ENCODE data around the gene MYO18B. TPM values are rescaled to one million over a fixed set of nuclear protein-coding genes. Genes with fewer than 3 reads are reported as not detected.

The MYO18B gene
- total RNA-seq, 1 donor from 2014 or later, result 12.0 TPM

DNA sequence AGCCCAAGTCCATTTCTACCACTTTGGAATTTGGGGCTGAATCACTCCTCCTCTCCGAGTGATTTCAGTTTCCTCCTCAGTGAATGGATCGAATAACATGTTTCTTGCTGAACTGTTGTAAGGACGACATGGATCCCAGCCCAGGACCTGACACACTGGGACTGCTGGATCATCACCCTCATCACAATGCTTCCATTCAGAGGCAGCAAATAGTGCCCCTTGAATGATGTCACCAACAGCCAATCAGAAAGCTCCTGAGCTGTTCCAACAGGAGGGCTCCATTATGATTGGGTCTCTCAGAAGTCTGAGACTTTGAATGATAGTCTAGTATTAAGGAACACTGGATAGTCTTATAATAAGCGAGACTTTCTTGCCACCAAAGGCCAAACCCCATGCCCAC is 158.9 kb downstream of the MYO18B start:
- H3K27ac ChIP-seq, result no peak overlapping the region
- H3K27me3 ChIP-seq, result no peaks in the 10 kb centered on the region
- H3K9me3 ChIP-seq, result no peaks in the 10 kb centered on the region
- H3K4me3 ChIP-seq, result no peak overlapping the region
- TF ChIP-seq, protein P1, sequence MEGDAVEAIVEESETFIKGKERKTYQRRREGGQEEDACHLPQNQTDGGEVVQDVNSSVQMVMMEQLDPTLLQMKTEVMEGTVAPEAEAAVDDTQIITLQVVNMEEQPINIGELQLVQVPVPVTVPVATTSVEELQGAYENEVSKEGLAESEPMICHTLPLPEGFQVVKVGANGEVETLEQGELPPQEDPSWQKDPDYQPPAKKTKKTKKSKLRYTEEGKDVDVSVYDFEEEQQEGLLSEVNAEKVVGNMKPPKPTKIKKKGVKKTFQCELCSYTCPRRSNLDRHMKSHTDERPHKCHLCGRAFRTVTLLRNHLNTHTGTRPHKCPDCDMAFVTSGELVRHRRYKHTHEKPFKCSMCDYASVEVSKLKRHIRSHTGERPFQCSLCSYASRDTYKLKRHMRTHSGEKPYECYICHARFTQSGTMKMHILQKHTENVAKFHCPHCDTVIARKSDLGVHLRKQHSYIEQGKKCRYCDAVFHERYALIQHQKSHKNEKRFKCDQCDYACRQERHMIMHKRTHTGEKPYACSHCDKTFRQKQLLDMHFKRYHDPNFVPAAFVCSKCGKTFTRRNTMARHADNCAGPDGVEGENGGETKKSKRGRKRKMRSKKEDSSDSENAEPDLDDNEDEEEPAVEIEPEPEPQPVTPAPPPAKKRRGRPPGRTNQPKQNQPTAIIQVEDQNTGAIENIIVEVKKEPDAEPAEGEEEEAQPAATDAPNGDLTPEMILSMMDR (IDR thresholded peaks at IDR 0.05), result no peak
- intact Hi-C loops (cut with DNase I), result no loop called here
- DNase-seq (ENCODE audit: low spot score in 2 of 2), result no peak
- H3K36me3 ChIP-seq, result peaks cover 0 to 47% of the 10 kb centered on the region in 2 donors
- H3K4me1 ChIP-seq, result no peaks in the 10 kb centered on the region

DNA sequence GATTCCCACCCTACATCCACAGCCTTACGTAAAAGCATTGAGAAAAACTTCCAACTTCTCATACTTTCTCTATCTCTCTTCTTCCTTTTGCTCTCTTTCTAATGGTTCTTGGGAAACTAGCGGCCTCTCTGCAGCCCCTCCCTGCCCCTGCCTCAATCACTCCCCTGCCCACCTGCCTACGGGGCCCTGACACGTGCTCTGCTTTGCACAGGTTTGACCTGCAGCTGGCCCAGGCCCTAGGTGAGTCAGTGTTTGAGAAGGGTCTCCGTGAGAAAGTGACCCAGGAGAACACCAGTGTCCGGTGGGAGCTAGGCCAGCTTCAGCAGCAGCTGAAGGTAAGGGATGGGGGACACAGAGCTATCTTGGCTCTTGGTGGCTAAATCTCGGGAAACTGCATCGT is 160.4 kb downstream of the MYO18B start:
- intact Hi-C loops (cut with DNase I), result no loop called here
- Histone ChIP-seq H3K9me3 (no peaks in the 10 kb centered on the region), H3K4me1 (no peaks in the 10 kb centered on the region), H3K27ac (no peak overlapping the region), H3K36me3 (peaks cover 0 to 43% of the 10 kb centered on the region in 2 donors), H3K4me3 (no peak overlapping the region), H3K27me3 (no peaks in the 10 kb centered on the region)
- TF ChIP-seq, protein P1 (IDR thresholded peaks at IDR 0.05), result no peak
- no peak for DNase-seq (ENCODE audit: low spot score in 2 of 2)

DNA sequence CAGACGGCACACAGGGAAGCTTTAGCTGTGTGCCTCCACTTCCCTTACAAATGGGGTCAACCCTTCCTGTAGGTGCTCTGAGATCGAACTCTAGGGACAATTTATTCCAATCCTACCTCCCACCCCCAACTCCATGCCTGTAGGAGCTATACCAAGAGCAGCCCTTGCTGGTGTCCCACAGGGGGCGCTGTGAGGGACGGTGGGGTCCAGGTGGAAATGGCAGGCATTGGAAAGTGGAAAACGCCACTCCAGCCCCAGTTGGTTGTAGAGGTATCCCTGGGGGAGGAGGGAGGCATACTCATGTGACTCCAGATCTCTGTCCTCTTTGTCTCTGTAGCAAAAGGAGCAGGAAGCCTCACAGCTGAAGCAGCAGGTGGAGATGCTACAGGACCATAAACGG is 161.3 kb downstream of the MYO18B start:
- H3K27me3 ChIP-seq, result no peaks in the 10 kb centered on the region
- H3K9me3 ChIP-seq, result no peaks in the 10 kb centered on the region
- intact Hi-C loops (cut with DNase I), result no loop called here
- H3K27ac ChIP-seq, result no peak overlapping the region
- no peak overlapping the region for H3K4me3 ChIP-seq
- DNase-seq (ENCODE audit: low spot score in 2 of 2), result no peak
- peaks cover under 1 to 46% of the 10 kb centered on the region in 2 donors for H3K36me3 ChIP-seq
- TF ChIP-seq, protein P1 (IDR thresholded peaks at IDR 0.05), result peak in 1 of 3 experiments; percentile 12
- no peaks in the 10 kb centered on the region for H3K4me1 ChIP-seq

DNA sequence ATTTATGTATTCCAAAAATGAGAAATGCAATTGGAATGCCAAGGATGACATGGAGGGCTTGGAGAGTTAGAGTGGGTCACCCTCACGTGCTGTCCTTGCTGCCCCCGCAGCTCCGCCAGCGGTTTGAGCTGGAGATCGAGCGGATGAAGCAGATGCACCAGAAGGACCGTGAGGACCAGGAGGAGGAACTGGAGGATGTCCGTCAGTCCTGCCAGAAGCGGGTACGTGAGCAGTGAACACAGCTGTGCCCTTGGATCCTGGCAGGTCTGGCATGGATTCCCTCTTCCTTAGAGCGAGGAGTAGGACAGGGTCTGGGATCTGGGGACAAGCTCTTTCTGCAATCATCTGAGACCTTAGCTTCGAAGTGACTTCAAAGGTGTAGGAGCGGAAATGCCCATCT is 166.2 kb downstream of the MYO18B start:
- H3K36me3 ChIP-seq, result peaks cover 2 to 28% of the 10 kb centered on the region in 2 donors
- no peak overlapping the region for H3K27ac ChIP-seq
- no peaks in the 10 kb centered on the region for H3K9me3 ChIP-seq
- no peaks in the 10 kb centered on the region for H3K4me1 ChIP-seq
- no peaks in the 10 kb centered on the region for H3K27me3 ChIP-seq
- intact Hi-C loops (cut with DNase I), result no loop called here
- no peak for DNase-seq (ENCODE audit: low spot score in 2 of 2)
- TF ChIP-seq, protein P1 (IDR thresholded peaks at IDR 0.05), result no peak
- H3K4me3 ChIP-seq, result no peak overlapping the region

DNA sequence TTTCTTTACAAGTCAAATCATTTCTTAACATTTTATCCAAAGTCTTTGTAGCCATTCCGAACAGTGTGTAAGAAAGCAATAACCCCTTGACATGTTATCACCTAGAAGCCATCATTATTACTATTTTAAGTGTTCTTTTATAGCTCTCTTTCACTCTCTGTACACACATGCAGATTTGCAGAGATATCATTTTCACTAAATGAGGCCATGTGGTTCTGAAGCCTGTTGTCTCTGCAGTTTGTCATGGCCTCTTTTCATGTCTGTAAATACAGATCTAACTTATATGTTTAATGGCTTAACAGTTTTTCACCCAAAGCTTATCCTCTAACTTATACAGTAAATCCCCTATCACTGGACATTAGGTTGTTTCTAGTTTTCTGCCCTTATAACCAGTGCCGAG is 166.8 kb downstream of the MYO18B start:
- no peaks in the 10 kb centered on the region for H3K4me1 ChIP-seq
- DNase-seq (ENCODE audit: low spot score in 2 of 2), result no peak
- H3K27me3 ChIP-seq, result no peaks in the 10 kb centered on the region
- TF ChIP-seq, protein P1 (IDR thresholded peaks at IDR 0.05), result no peak
- H3K27ac ChIP-seq, result no peak overlapping the region
- intact Hi-C loops (cut with DNase I), result no loop called here
- no peaks in the 10 kb centered on the region for H3K9me3 ChIP-seq
- peaks cover 2 to 23% of the 10 kb centered on the region in 2 donors for H3K36me3 ChIP-seq
- no peak overlapping the region for H3K4me3 ChIP-seq

Data from ascending aorta (tissue), 2 donors.